CD14-positive monocyte (primary cell): Measurements from ENCODE around the gene TRAPPC3. TPM values are rescaled to one million over a fixed set of nuclear protein-coding genes. Genes with fewer than 3 reads are reported as not detected.

Source experiments
- DNase-seq, 3 donors: peaks; one replicate each; pipeline ENCODE4 v3.0.0-alpha.2; 2011 to 2022
- H2AFZ ChIP-seq: 2 replicates; pipeline ENCODE4 v1.6.0; 2012; ENCODE audit warnings: mild to moderate bottlenecking, low read depth, low read length, inconsistent platforms; ENCODE audit not compliant: insufficient read depth, poor library complexity, severe bottlenecking
- H3K27ac ChIP-seq, 2 donors: 1 replicate in 1 of 2; 2 replicates in 1 of 2; pipeline ENCODE4 v1.5.1; 2012 to 2013; ENCODE audit warnings: low read length in 2 of 2, control low read depth in 1 of 2, inconsistent platforms in 1 of 2, low read depth in 1 of 2, mild to moderate bottlenecking in 1 of 2
- H3K27me3 ChIP-seq, 2 donors: one replicate each; pipeline versions ENCODE4 v1.6.0 to v1.6.1; 2011 to 2013; ENCODE audit warnings: low read length in 2 of 2; ENCODE audit not compliant: control insufficient read depth in 2 of 2, insufficient read depth in 2 of 2
- H3K36me3 ChIP-seq, 2 donors: replicated peaks in 1 of 2; 1 replicate in 1 of 2; 2 replicates in 1 of 2; pipeline versions ENCODE4 v1.5.1 to v1.6.1; 2012 to 2013; ENCODE audit warnings: low read length in 2 of 2, control low read depth in 1 of 2, inconsistent platforms in 1 of 2, mild to moderate bottlenecking in 1 of 2; ENCODE audit not compliant: insufficient read depth in 2 of 2, control insufficient read depth in 1 of 2
- H3K4me1 ChIP-seq, 2 donors: 1 replicate in 1 of 2; 2 replicates in 1 of 2; pipeline versions ENCODE4 v1.5.1 to v1.6.1; 2012 to 2013; ENCODE audit warnings: low read length in 2 of 2, control low read depth in 1 of 2, inconsistent platforms in 1 of 2, mild to moderate bottlenecking in 1 of 2, moderate library complexity in 1 of 2; ENCODE audit not compliant: insufficient read depth in 2 of 2, control insufficient read depth in 1 of 2
- H3K4me2 ChIP-seq: replicated peaks from 2 replicates; pipeline ENCODE3; 2012; ENCODE audit warnings: low read length, moderate library complexity, mild to moderate bottlenecking; ENCODE audit not compliant: poor library complexity, severe bottlenecking; ENCODE audit errors: extremely low read depth
- H3K4me3 ChIP-seq, 3 experiments: fragments of 200-600 bp in 1 of 3; sonication (generic) in 1 of 3; replicated peaks in 1 of 3; 1 replicate in 2 of 3; 2 replicates in 1 of 3; pipeline ENCODE4 v1.5.1; 2011 to 2013; ENCODE audit warnings: low read length in 3 of 3, mild to moderate bottlenecking in 3 of 3, control low read depth in 2 of 3, low read depth in 2 of 3, inconsistent platforms in 1 of 3, moderate library complexity in 1 of 3
- H3K79me2 ChIP-seq: 2 replicates; pipeline ENCODE4 v1.6.0; 2012; ENCODE audit warnings: mild to moderate bottlenecking, control low read depth, inconsistent platforms, low read length, moderate library complexity; ENCODE audit not compliant: insufficient read depth
- H3K9ac ChIP-seq: 2 replicates; pipeline ENCODE4 v1.6.0; 2017; ENCODE audit warnings: low read length, mild to moderate bottlenecking; ENCODE audit not compliant: insufficient read depth, poor library complexity, severe bottlenecking
- H3K9me3 ChIP-seq, 2 donors: replicated peaks in 1 of 2; 1 replicate in 1 of 2; 2 replicates in 1 of 2; pipeline versions ENCODE4 v1.5.1 to v1.6.1; 2012 to 2013; ENCODE audit warnings: low read length in 2 of 2, control low read depth in 1 of 2; ENCODE audit not compliant: control insufficient read depth in 1 of 2, insufficient read depth in 1 of 2
- H4K20me1 ChIP-seq: 2 replicates; pipeline ENCODE4 v1.6.0; 2012; ENCODE audit warnings: mild to moderate bottlenecking, low read length, control low read depth, moderate library complexity; ENCODE audit not compliant: insufficient read depth
- H3K27ac Mint-ChIP-seq, 7 donors: one replicate each; pipeline ENCODE4 v1.8.0; 2020; ENCODE audit warnings: mild to moderate bottlenecking in 7 of 7, mixed read lengths in 7 of 7, moderate library complexity in 6 of 7, inconsistent platforms in 2 of 7
- H3K27me3 Mint-ChIP-seq, 3 donors: one replicate each; pipeline ENCODE4 v1.8.0; 2021 to 2022; ENCODE audit warnings: low read depth in 3 of 3, mild to moderate bottlenecking in 3 of 3, mixed read lengths in 3 of 3, moderate library complexity in 3 of 3, inconsistent platforms in 1 of 3
- H3K36me3 Mint-ChIP-seq, 2 donors: one replicate each; pipeline ENCODE4 v1.8.0; 2020; ENCODE audit warnings: mixed read lengths in 2 of 2, inconsistent platforms in 1 of 2, mild to moderate bottlenecking in 1 of 2
- H3K4me1 Mint-ChIP-seq: one replicate; pipeline ENCODE4 v1.8.0; 2020; ENCODE audit warnings: mild to moderate bottlenecking, mixed read lengths
- H3K4me3 Mint-ChIP-seq, 2 donors: one replicate each; pipeline ENCODE4 v1.8.0; 2020; ENCODE audit warnings: mild to moderate bottlenecking in 2 of 2, mixed read lengths in 2 of 2, moderate library complexity in 1 of 2
- H3K9me3 Mint-ChIP-seq, 7 donors: one replicate each; pipeline ENCODE4 v1.8.0; 2020 to 2022; ENCODE audit warnings: mixed read lengths in 7 of 7, mild to moderate bottlenecking in 6 of 7, moderate library complexity in 6 of 7, inconsistent platforms in 2 of 7
- CTCF ChIP-seq: fragments of 200-600 bp; IDR thresholded peaks from one replicate; pipeline ENCODE4 v1.8.0; 2022; ENCODE audit warnings: antibody characterized with exemption, mild to moderate bottlenecking
- WGBS: methylation state at CpG from one replicate; pipeline ENCODE4 v1.1.5; 2013; ENCODE audit warnings: missing lambda C conversion rate; ENCODE audit not compliant: insufficient coverage; 5-methylcytosine and 5-hydroxymethylcytosine counted together
- intact Hi-C, 2 donors: fragments of 100-400 bp; cut with micrococcal nuclease; formaldehyde crosslinking; loops; one replicate each; pipeline versions ENCODE4 v1.15.0 to v1.15.1; 2023
- polyA plus RNA-seq, 3 donors: library from polyadenylated mRNA; depleted of rRNA in 1 of 3; unstranded in 2 of 3; stranded (reverse) in 1 of 3; fragments of 300-500 nt in 2 of 3; fragments of >200 nt in 1 of 3; fragmentation: Illumina TruSeq in 2 of 3; gene quantifications; 1 replicate in 2 of 3; 2 replicates in 1 of 3; pipeline ENCODE4 v1.2.3, GENCODE V29; 2012 to 2021

The TRAPPC3 gene
- polyA plus RNA-seq, 3 donors: 61.1 to 136 (median 125) TPM

GRCh38 chr1:36115931-36116330, 33.4 kb downstream of the TRAPPC3 start:
- peaks cover under 1% of the 10 kb centered on the region for H3K79me2 ChIP-seq
- intact Hi-C loops: no loop called here
- H4K20me1 ChIP-seq: no peaks in the 10 kb centered on the region
- Mint-ChIP-seq H3K27ac (peak overlapping the region in 5 of 7 donors; percentile 12 to 80 (median 65)), H3K36me3 (peaks cover 29% of the 10 kb centered on the region in 2 donors), H3K9me3 (peaks cover 0 to 2% (median 0%) of the 10 kb centered on the region in 7 donors), H3K4me1 (peaks cover 44% of the 10 kb centered on the region), H3K4me3 (peak overlapping the region in 1 of 2 donors; percentile 21), H3K27me3 (peaks cover 0 to 4% (median 3%) of the 10 kb centered on the region in 3 donors)
- peak overlapping the region in 1 of 2 donors; percentile 0 for H3K27ac ChIP-seq
- H3K36me3 ChIP-seq: peaks cover 2 to 15% of the 10 kb centered on the region in 2 donors
- 51% methylated on average over 4 of the region's 5 CpGs for WGBS
- peak overlapping the region; percentile 1 for H3K4me2 ChIP-seq
- peak; percentile 55 to 68 (median 62) for DNase-seq
- H3K4me3 ChIP-seq: no peak overlapping the region
- no peaks in the 10 kb centered on the region for H3K9me3 ChIP-seq
- H3K9ac ChIP-seq: no peak overlapping the region
- no peaks in the 10 kb centered on the region for H3K27me3 ChIP-seq
- no peak for TF ChIP-seq CTCF
- peaks cover 34 to 52% of the 10 kb centered on the region in 2 donors for H3K4me1 ChIP-seq
- H2AFZ ChIP-seq: no peak overlapping the region

- Histone ChIP-seq H3K4me2 (no peak overlapping the region), H3K9ac (no peak overlapping the region), H3K4me3 (no peak overlapping the region), H3K4me1 (peaks cover 28 to 46% of the 10 kb centered on the region in 2 donors), H3K27ac (peak overlapping the region in 1 of 2 donors; percentile 14), H4K20me1 (no peaks in the 10 kb centered on the region), H3K36me3 (peaks cover 2 to 15% of the 10 kb centered on the region in 2 donors), H3K79me2 (no peaks in the 10 kb centered on the region), H3K27me3 (no peaks in the 10 kb centered on the region), H3K9me3 (no peaks in the 10 kb centered on the region), H2AFZ (no peak overlapping the region)
- intact Hi-C loops: no loop called here
- H3K27ac Mint-ChIP-seq: peak overlapping the region in 4 of 7 donors; percentile 24 to 78 (median 58)
- TF ChIP-seq CTCF: no peak
- no peak for DNase-seq
- H3K4me3 Mint-ChIP-seq: no peak overlapping the region
- 78% methylated on average over 14 of the region's 18 CpGs for WGBS
- H3K27me3 Mint-ChIP-seq: peaks cover 0 to 3% (median 2%) of the 10 kb centered on the region in 3 donors
- peaks cover 0 to 2% (median 0%) of the 10 kb centered on the region in 7 donors for H3K9me3 Mint-ChIP-seq
- H3K36me3 Mint-ChIP-seq: peaks cover 31 to 32% of the 10 kb centered on the region in 2 donors
- H3K4me1 Mint-ChIP-seq: peaks cover 39% of the 10 kb centered on the region
Measured at GRCh38 chr1:36115200-36115669, 34.1 kb downstream of the TRAPPC3 start.
